NCI-H345 treated with DMSO at 0.1 percent for 48 hours (cell line): ENCODE measurements around the gene CCDC7.
"Not testable (repeated sequence)": the region's sequence is repeated elsewhere in the genome, so short reads cannot be mapped to it uniquely, and the experiment has no call there.

Experiments
- DNase-seq: peaks from one replicate; lab custom pipeline; 2025; ENCODE audit not compliant: unreplicated experiment; lab: John Stamatoyannopoulos, UW

Gene CCDC7

GRCh38 chr10:32548208-32548607 is 102.3 kb downstream of the CCDC7 start:
- DNase-seq = no peak

GRCh38 chr10:32556783-32557395 is 110.9 kb downstream of the CCDC7 start:
- DNase-seq = no peak

GRCh38 chr10:32562695-32563094 is 116.8 kb downstream of the CCDC7 start:
- not testable (repeated sequence) for DNase-seq

- no peak for DNase-seq
Observed at GRCh38 chr10:32577448-32577847, 131.5 kb downstream of the CCDC7 start.

GRCh38 chr10:32582946-32583345 is 137.0 kb downstream of the CCDC7 start:
- no peak for DNase-seq

GRCh38 chr10:32598022-32598421 is 152.1 kb downstream of the CCDC7 start:
- not testable (repeated sequence) for DNase-seq

GRCh38 chr10:32600317-32600716 is 154.4 kb downstream of the CCDC7 start:
- DNase-seq = no peak

- DNase-seq = not testable (repeated sequence)
Observed at GRCh38 chr10:32601562-32601961, 155.6 kb downstream of the CCDC7 start.

GRCh38 chr10:32605787-32606186 is 159.8 kb downstream of the CCDC7 start:
- DNase-seq = no peak

GRCh38 chr10:32610543-32610942 is 164.6 kb downstream of the CCDC7 start:
- not testable (repeated sequence) for DNase-seq

GRCh38 chr10:32616438-32616837 is 170.5 kb downstream of the CCDC7 start:
- DNase-seq = no peak

GRCh38 chr10:32618482-32618881 is 172.5 kb downstream of the CCDC7 start:
- DNase-seq = no peak

- DNase-seq = no peak
Observed at GRCh38 chr10:32621969-32622368, 176.0 kb downstream of the CCDC7 start.

GRCh38 chr10:32622409-32622808 is 176.5 kb downstream of the CCDC7 start:
- no peak for DNase-seq

- DNase-seq = no peak
Observed at GRCh38 chr10:32627183-32627582, 181.2 kb downstream of the CCDC7 start.

- DNase-seq = no peak
Observed at GRCh38 chr10:32629910-32630309, 184.0 kb downstream of the CCDC7 start.

- no peak for DNase-seq
Observed at GRCh38 chr10:32646535-32646934, 200.6 kb downstream of the CCDC7 start.

GRCh38 chr10:32650246-32650655 is 204.3 kb downstream of the CCDC7 start:
- no peak for DNase-seq

GRCh38 chr10:32657430-32657829 is 211.5 kb downstream of the CCDC7 start:
- DNase-seq = not testable (repeated sequence)

- no peak for DNase-seq
Observed at GRCh38 chr10:32661346-32661745, 215.4 kb downstream of the CCDC7 start.

- DNase-seq = no peak
Observed at GRCh38 chr10:32680803-32681557, 235.0 kb downstream of the CCDC7 start.

- no peak for DNase-seq
Observed at GRCh38 chr10:32684291-32684690, 238.4 kb downstream of the CCDC7 start.

- no peak for DNase-seq
Observed at GRCh38 chr10:32687116-32687515, 241.2 kb downstream of the CCDC7 start.
